Esophagus squamous epithelium (tissue), 4 donors: ENCODE results near the gene CLEC4G.

ENCODE experiments used
- CTCF ChIP-seq, 6 experiments: fragments of 450-650 bp in 4 of 6; fragments of 200-600 bp in 2 of 6; sonication (generic) in 2 of 6; IDR thresholded peaks; one replicate each; pipeline ENCODE4 v1.5.1; 2016 to 2019; ENCODE audit warnings: antibody characterized with exemption in 6 of 6, mild to moderate bottlenecking in 4 of 6, moderate library complexity in 4 of 6
- POLR2A ChIP-seq, 4 donors: fragments of 450-650 bp; IDR thresholded peaks; one replicate each; pipeline ENCODE4 v1.6.1; 2017; ENCODE audit warnings: antibody characterized with exemption in 4 of 4, mild to moderate bottlenecking in 4 of 4, moderate library complexity in 3 of 4

GRCh38 chr19:7699003-7699402 is 32.9 kb downstream of the CLEC4G start:
- TF ChIP-seq CTCF (IDR thresholded peaks at IDR 0.05), result no peak
- TF ChIP-seq POLR2A (IDR thresholded peaks at IDR 0.05), result no peak
